Mononuclear cell (primary cell): ENCODE measurements around the gene RAB3D. TPM values are rescaled to one million over a fixed set of nuclear protein-coding genes. Genes with fewer than 3 reads are reported as not detected.
A peak's percentile ranks its signal among the peaks of the same experiment; 100 is the strongest.

Source experiments
- H3K27me3 ChIP-seq: 2 replicates; pipeline ENCODE4 v1.6.0; 2011; ENCODE audit warnings: low read length, control low read depth; ENCODE audit not compliant: insufficient read depth
- H3K4me1 ChIP-seq: 2 replicates; pipeline ENCODE4 v1.5.1; 2011; ENCODE audit warnings: mild to moderate bottlenecking, low read length, control low read depth; ENCODE audit not compliant: insufficient read depth
- H3K4me3 ChIP-seq: 2 replicates; pipeline ENCODE4 v1.5.1; 2011; ENCODE audit warnings: mild to moderate bottlenecking, low read length, moderate library complexity
- H3K9me3 ChIP-seq: 2 replicates; pipeline ENCODE4 v1.5.1; 2011; ENCODE audit warnings: low read depth, mild to moderate bottlenecking, control low read depth, low read length
- total RNA-seq: library from RNA; depleted of rRNA; stranded (reverse); fragments of >200 nt; gene quantifications from one replicate; pipeline ENCODE4 v1.2.3, GENCODE V29; 2012

Gene RAB3D
- total RNA-seq, 1 donor, result 12.1 TPM

- no peaks in the 10 kb centered on the region for H3K27me3 ChIP-seq
- no peaks in the 10 kb centered on the region for H3K9me3 ChIP-seq
- peaks cover 49% of the 10 kb centered on the region for H3K4me1 ChIP-seq
- peak within 1 kb of the TSS; percentile 60 for H3K4me3 ChIP-seq
Observed at GRCh38 chr19:11374433-11375142, 35.1 kb upstream of the RAB3D start, which contains the start of gene SWSAP1. TSS of gene SWSAP1 (plus strand) at chr19:11374666. CDS start at chr19:11374681, 15 bp downstream.

- peak overlapping the region; percentile 60 for H3K4me3 ChIP-seq
- peaks cover 45% of the 10 kb centered on the region for H3K4me1 ChIP-seq
- no peaks in the 10 kb centered on the region for H3K9me3 ChIP-seq
- H3K27me3 ChIP-seq, result no peaks in the 10 kb centered on the region
Observed at GRCh38 chr19:11373885-11374432, 34.5 kb upstream of the RAB3D start.

GRCh38 chr19:11373166-11373884 lies 33.9 kb upstream of the RAB3D start:
- no peaks in the 10 kb centered on the region for H3K9me3 ChIP-seq
- peaks cover 45% of the 10 kb centered on the region for H3K4me1 ChIP-seq
- no peaks in the 10 kb centered on the region for H3K27me3 ChIP-seq
- no peak overlapping the region for H3K4me3 ChIP-seq

GRCh38 chr19:11370744-11371143 lies 31.3 kb upstream of the RAB3D start:
- H3K4me3 ChIP-seq, result no peak overlapping the region
- no peaks in the 10 kb centered on the region for H3K9me3 ChIP-seq
- no peaks in the 10 kb centered on the region for H3K27me3 ChIP-seq
- peaks cover 20% of the 10 kb centered on the region for H3K4me1 ChIP-seq

- H3K27me3 ChIP-seq, result no peaks in the 10 kb centered on the region
- H3K4me3 ChIP-seq, result no peak overlapping the region
- H3K9me3 ChIP-seq, result no peaks in the 10 kb centered on the region
- no peaks in the 10 kb centered on the region for H3K4me1 ChIP-seq
Observed at GRCh38 chr19:11367528-11367927, 28.1 kb upstream of the RAB3D start.

- Histone ChIP-seq H3K9me3 (no peaks in the 10 kb centered on the region), H3K4me1 (no peaks in the 10 kb centered on the region), H3K27me3 (no peaks in the 10 kb centered on the region)
Observed at GRCh38 chr19:11365557-11366117, 26.2 kb upstream of the RAB3D start.

GRCh38 chr19:11364935-11365334 lies 25.5 kb upstream of the RAB3D start:
- Histone ChIP-seq H3K4me1 (no peaks in the 10 kb centered on the region), H3K9me3 (no peaks in the 10 kb centered on the region), H3K27me3 (no peaks in the 10 kb centered on the region), H3K4me3 (no peak overlapping the region)

More at GRCh38 chr19:11365557-11366117, 26.2 kb upstream of the RAB3D start:
- H3K4me3 ChIP-seq, result no peak overlapping the region

GRCh38 chr19:11364296-11364904 lies 24.9 kb upstream of the RAB3D start:
- Histone ChIP-seq H3K27me3 (no peaks in the 10 kb centered on the region), H3K4me1 (no peaks in the 10 kb centered on the region), H3K9me3 (no peaks in the 10 kb centered on the region), H3K4me3 (no peak overlapping the region)

GRCh38 chr19:11363881-11364280 lies 24.4 kb upstream of the RAB3D start:
- Histone ChIP-seq H3K9me3 (no peaks in the 10 kb centered on the region), H3K4me1 (no peaks in the 10 kb centered on the region), H3K4me3 (no peak overlapping the region), H3K27me3 (no peaks in the 10 kb centered on the region)

GRCh38 chr19:11361771-11362731 lies 22.6 kb upstream of the RAB3D start:
- H3K4me3 ChIP-seq, result no peak overlapping the region
- no peaks in the 10 kb centered on the region for H3K4me1 ChIP-seq
- no peaks in the 10 kb centered on the region for H3K9me3 ChIP-seq
- no peaks in the 10 kb centered on the region for H3K27me3 ChIP-seq

- Histone ChIP-seq H3K27me3 (no peaks in the 10 kb centered on the region), H3K9me3 (no peaks in the 10 kb centered on the region), H3K4me3 (no peak overlapping the region), H3K4me1 (peaks cover 4% of the 10 kb centered on the region)
Observed at GRCh38 chr19:11361037-11361770, 21.7 kb upstream of the RAB3D start.

- Histone ChIP-seq H3K4me3 (no peak overlapping the region), H3K4me1 (peaks cover 15% of the 10 kb centered on the region), H3K27me3 (no peaks in the 10 kb centered on the region)
Observed at GRCh38 chr19:11359421-11359820, 20.0 kb upstream of the RAB3D start.

GRCh38 chr19:11356676-11357550 lies 17.5 kb upstream of the RAB3D start:
- H3K9me3 ChIP-seq, result no peaks in the 10 kb centered on the region

More at GRCh38 chr19:11359421-11359820, 20.0 kb upstream of the RAB3D start:
- no peaks in the 10 kb centered on the region for H3K9me3 ChIP-seq

More at GRCh38 chr19:11356676-11357550, 17.5 kb upstream of the RAB3D start:
- Histone ChIP-seq H3K27me3 (no peaks in the 10 kb centered on the region), H3K4me1 (peaks cover 15% of the 10 kb centered on the region), H3K4me3 (no peak overlapping the region)
